DOHH2 (cell line): Measurements from ENCODE around the gene ACSBG1.

ENCODE experiments used
- CTCF ChIP-seq: fragments of 200-600 bp; sonication (generic); IDR thresholded peaks from one replicate; pipeline ENCODE4 v1.5.1; 2014; ENCODE audit warnings: antibody characterized with exemption, mild to moderate bottlenecking, low read depth, low read length; ENCODE audit not compliant: poor library complexity, severe bottlenecking
- EZH2phosphoT487 ChIP-seq: fragments of 200-600 bp; sonication (generic); IDR thresholded peaks from 2 replicates; pipeline ENCODE4 v1.6.1; 2017; ENCODE audit warnings: borderline replicate concordance, mild to moderate bottlenecking, antibody characterized with exemption, low read length, moderate library complexity, mixed read lengths

GRCh38 chr15:78276064-78276943, 41.9 kb upstream of the ACSBG1 start:
- no peak for TF ChIP-seq CTCF
- no peak for TF ChIP-seq EZH2phosphoT487
